Uterus (tissue), 2 donors: ENCODE measurements around the gene TCF4.

Source experiments
- CTCF ChIP-seq, 4 experiments: fragments of 200-600 bp in 2 of 4; fragments of 450-650 bp in 2 of 4; sonication (generic) in 2 of 4; IDR thresholded peaks; one replicate each; pipeline ENCODE4 v1.5.1; 2016 to 2019; ENCODE audit warnings: antibody characterized with exemption in 4 of 4, mild to moderate bottlenecking in 2 of 4, moderate library complexity in 1 of 4
- POLR2A ChIP-seq, 2 donors: fragments of 450-650 bp; IDR thresholded peaks; one replicate each; pipeline ENCODE4 v1.6.1; 2016; ENCODE audit warnings: antibody characterized with exemption in 2 of 2, mild to moderate bottlenecking in 1 of 2, moderate library complexity in 1 of 2

GRCh38 chr18:55253814-55254213 is 334.2 kb downstream of the TCF4 start:
- TF ChIP-seq POLR2A (IDR thresholded peaks at IDR 0.05) (no peak), CTCF (IDR thresholded peaks at IDR 0.05) (no peak)
